WTC11 (cell line): ENCODE results near the gene PRTN3.

ENCODE experiments used
- CTCF ChIP-seq: fragments of 200-600 bp; IDR thresholded peaks from 2 replicates; pipeline ENCODE4 v1.8.0; 2022; ENCODE audit warnings: antibody characterized with exemption
- ESRRA ChIP-seq: sonication (generic); formaldehyde crosslinking; IDR thresholded peaks from 2 replicates; pipeline ENCODE4 v1.8.1; 2022; ENCODE audit warnings: mild to moderate bottlenecking, missing genetic modification reagents, borderline replicate concordance
- SP1 ChIP-seq: sonication (generic); formaldehyde crosslinking; conservative IDR thresholded peaks from 2 replicates; pipeline ENCODE4 v1.8.1; 2022; ENCODE audit warnings: missing genetic modification reagents
- ZBTB43 ChIP-seq: sonication (generic); formaldehyde crosslinking; IDR thresholded peaks from 2 replicates; pipeline ENCODE4 v1.8.1; 2023; ENCODE audit warnings: mild to moderate bottlenecking, missing genetic modification reagents

GRCh38 chr19:815079-815774 lies 25.6 kb upstream of the PRTN3 start:
- no peak for TF ChIP-seq SP1 (CRISPR knock-in tag)
- no peak for TF ChIP-seq CTCF
- no peak for TF ChIP-seq ESRRA (CRISPR knock-in tag)
- no peak for TF ChIP-seq ZBTB43 (CRISPR knock-in tag)
